ENCODE measurements around the gene HOXA10.

Gene HOXA10

GRCh38 chr7:27166531-27167505, 7.3 kb downstream of the HOXA10 start:
- DNase-seq: no peak
- no peak for ATAC-seq

DNA sequence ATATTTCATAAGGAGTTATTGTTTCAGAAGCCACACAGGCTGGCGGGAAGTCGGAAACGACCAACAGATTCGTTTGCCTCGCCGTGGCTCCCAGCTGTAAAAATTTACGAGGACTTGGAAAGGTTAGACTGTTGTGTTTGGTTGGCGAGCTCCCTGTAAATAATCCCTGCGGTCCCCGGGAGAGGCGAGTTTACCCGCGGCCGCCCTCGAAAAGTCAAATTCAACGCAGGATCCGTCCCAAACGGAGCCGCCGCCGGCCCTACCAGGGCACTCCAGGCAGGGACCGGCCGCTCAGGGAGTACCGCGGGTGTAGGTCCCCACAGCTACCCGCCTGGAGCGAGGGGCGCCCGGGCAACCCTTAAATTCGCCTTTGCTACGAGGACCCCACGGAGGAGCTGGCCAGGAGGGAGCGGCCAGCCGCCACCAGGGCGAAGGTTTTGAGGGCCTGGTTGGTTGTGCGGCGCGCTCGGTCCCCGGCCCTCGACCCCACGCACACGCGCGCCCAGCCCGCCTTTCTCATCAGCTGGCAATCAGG, 8.1 kb downstream of the HOXA10 start:
- DNase-seq (no peak), ATAC-seq (no peak)

- ATAC-seq: no peak
These were observed 8.8 kb downstream of the HOXA10 start, which contains the start of gene HOXA9 for GRCh38 chr7:27165089-27165995. Gene HOXA9 (minus strand): TSS chr7:27165537. CDS start chr7:27165457, 80 bp downstream.

GRCh38 chr7:27164367-27165088, 9.6 kb downstream of the HOXA10 start:
- DNase-seq: no peak
- no peak for ATAC-seq

More at GRCh38 chr7:27165089-27165995, 8.8 kb downstream of the HOXA10 start, which contains the start of gene HOXA9:
- DNase-seq: no peak

GRCh38 chr7:27164045-27164366, 10.1 kb downstream of the HOXA10 start:
- ATAC-seq (no peak), DNase-seq (no peak)

- DNase-seq: no peak
- ATAC-seq: no peak
These were observed 10.7 kb downstream of the HOXA10 start for GRCh38 chr7:27163288-27164044.

DNA sequence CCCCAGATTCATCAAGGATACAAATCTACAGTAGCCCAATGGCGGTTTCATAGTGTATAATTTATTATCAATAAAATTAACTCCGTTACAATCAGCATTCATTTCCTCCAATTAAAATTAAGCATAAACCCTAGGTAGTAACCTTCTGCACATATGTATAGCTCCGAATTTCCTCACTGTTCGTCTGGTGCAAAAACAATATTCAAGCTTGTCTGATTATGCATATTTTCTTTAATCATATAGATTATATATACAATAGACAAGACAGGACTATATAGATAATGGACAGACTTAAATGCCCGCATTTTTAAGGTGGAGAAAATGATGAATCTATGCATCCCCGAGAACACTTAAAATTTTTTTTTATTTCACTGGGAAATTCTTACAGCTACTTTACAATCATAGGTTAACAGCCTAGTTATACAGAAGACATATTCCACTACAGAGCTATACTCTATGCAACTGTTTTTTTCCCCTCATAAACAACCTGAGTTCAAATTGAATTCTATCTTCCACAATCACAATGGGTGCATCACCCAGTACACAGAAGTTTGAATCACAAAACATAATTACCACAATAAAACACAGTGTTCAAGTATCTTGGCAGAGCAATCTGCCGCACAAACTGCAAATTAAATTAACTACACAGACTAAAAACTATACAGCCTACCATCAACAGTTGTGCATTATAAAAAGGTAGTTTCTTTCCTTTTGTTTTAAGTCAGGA, 11.4 kb downstream of the HOXA10 start:
- ATAC-seq: no peak

GRCh38 chr7:27161721-27162560, 12.2 kb downstream of the HOXA10 start:
- ATAC-seq: no peak

More for the DNA sequence above, 11.4 kb downstream of the HOXA10 start:
- DNase-seq: no peak

DNA sequence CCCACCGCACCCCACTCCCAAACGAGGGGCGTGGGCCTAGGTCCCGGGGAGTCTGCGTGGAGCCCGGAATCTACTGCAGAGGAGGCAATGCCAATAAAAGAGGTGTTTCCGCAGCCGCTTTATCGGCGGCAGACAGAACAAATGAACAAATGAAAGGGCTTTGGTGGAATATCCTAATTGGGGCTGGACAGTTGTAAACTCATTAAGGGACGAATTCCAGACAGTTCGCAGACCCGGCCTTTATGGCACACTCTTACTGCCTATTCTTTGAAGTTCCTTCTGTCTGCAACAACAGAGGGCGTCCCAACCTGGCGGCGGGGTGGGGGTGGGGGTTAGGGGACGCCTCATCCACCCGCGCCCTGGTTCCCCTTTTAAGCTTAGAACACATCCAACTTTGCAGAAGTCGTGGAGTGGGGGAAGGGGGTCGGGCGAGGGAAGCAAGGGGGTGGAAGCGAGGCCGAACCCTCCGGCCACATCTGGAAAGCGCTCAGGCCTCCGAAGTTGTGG, 12.9 kb downstream of the HOXA10 start:
- no peak for DNase-seq
- ATAC-seq: no peak

More at GRCh38 chr7:27161721-27162560, 12.2 kb downstream of the HOXA10 start:
- DNase-seq: no peak

DNA sequence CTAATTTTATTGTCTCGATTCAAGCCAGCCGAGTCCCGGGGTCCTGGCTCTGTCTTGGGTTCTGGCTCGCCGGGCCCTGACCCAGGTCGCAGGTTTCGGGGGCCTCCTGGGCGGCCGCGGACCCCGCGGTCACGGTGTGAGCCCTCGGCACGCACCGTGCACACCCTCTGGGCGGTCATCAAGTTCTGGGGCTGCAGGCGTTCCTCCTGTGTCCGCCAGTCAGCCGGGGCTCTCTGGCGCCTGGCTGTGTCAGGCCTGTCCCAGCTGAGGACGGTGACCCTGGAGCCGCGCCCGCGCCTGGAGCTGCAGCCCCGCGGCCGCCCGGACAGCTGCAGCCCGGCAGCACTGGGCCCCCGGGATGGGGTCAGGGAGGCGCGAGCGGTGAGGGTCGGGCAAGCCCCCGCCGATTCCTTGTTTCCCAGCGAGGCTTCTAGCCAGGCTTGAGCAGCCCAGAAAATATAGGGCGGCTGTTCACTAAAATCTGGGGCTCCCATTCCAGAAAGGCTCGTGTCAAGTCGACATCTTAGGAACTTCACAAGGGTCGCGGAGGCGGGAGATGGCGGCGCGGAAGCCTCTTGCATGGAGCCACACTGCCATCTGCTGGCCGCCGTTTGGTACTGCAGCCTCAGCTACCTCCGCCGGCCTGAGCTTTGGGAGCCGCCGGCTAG, 13.4 kb downstream of the HOXA10 start:
- peak; percentile 90 for DNase-seq
- ATAC-seq: peak; percentile 60

GRCh38 chr7:27160145-27160545, 14.0 kb downstream of the HOXA10 start:
- DNase-seq (no peak), ATAC-seq (peak; percentile 10)

DNA sequence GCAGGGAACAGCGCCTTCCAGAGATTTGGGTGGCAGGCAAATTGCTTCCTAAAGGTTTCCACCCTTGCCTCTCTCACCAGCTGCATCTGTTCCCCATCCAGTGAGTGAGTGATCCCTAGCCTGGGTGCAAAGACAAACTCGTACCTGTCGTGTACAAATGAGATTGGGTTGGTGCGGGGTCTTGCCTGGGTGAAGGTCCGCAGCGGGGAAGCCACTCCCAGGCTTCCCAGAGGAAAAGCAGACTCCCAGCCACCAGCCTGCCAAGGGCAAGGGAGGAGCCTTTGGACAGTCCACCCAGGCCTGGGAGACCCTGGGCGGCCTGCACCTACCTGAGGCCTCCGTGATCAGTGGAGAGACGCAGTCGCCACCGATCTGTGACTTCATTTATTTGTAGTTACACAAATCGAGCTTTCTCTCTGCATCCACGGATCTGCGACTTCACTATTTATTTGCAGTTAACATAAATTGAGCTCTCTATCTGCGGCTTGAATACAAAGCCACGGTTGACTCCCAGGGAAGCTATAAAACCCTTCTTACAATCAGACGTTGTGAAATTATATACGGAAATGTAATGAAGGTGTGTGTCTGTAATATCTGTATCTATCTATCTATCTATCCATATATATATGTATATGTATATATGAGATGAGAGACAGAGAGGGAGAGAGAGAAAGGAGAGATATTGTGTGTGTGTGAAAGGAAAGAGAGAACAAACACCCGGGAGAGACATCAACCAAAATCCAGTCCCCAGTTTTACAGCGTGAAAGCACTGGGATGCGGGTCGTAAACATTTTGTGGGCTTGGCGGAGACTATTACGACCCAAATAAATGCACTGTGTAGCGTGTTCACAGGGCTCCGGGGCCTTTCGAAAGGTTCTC, 14.6 kb downstream of the HOXA10 start:
- ATAC-seq (no peak), DNase-seq (no peak)

GRCh38 chr7:27158436-27159265, 15.5 kb downstream of the HOXA10 start:
- ATAC-seq: no peak

GRCh38 chr7:27157702-27158431, 16.3 kb downstream of the HOXA10 start:
- no peak for ATAC-seq
- no peak for DNase-seq

More at GRCh38 chr7:27158436-27159265, 15.5 kb downstream of the HOXA10 start:
- DNase-seq: no peak

- DNase-seq (no peak), ATAC-seq (no peak)
These were observed 17.0 kb downstream of the HOXA10 start for GRCh38 chr7:27156916-27157701.

Measured in stimulated activated naive CD8-positive, alpha-beta T cell treated with anti-CD3 and anti-CD28 coated beads, Interleukin-15, Interleukin-2, amounts not matched to agents 100 U/mL and 50 U/mL, for 24 hours (primary cell).